Fibroblast of skin of right quadriceps (primary cell): Measurements from ENCODE around the gene MRTFA.
"Not testable (repeated sequence)": the region's sequence is repeated elsewhere in the genome, so short reads cannot be mapped to it uniquely, and the experiment has no call there.

Experiments
- DNase-seq: peaks from one replicate; pipeline ENCODE4 v3.0.0-alpha.2; 2013

The MRTFA gene

GRCh38 chr22:40383905-40384304 is 252.6 kb downstream of the MRTFA start:
- DNase-seq: peak; percentile 65

- DNase-seq: no peak
Measured at GRCh38 chr22:40381461-40381860, 255.1 kb downstream of the MRTFA start.

- DNase-seq: not testable (repeated sequence)
Measured at GRCh38 chr22:40378448-40378847, 258.1 kb downstream of the MRTFA start.

GRCh38 chr22:40377931-40378330 is 258.6 kb downstream of the MRTFA start:
- DNase-seq: no peak

- DNase-seq: no peak
Measured at GRCh38 chr22:40376149-40376548, 260.4 kb downstream of the MRTFA start.

GRCh38 chr22:40374567-40374966 is 262.0 kb downstream of the MRTFA start:
- no peak for DNase-seq

GRCh38 chr22:40368836-40369235 is 267.7 kb downstream of the MRTFA start:
- DNase-seq: no peak

GRCh38 chr22:40368016-40368415 is 268.5 kb downstream of the MRTFA start:
- DNase-seq: no peak

- DNase-seq: no peak
Measured at GRCh38 chr22:40367342-40367741, 269.2 kb downstream of the MRTFA start.

GRCh38 chr22:40366068-40366467 is 270.5 kb downstream of the MRTFA start:
- no peak for DNase-seq

GRCh38 chr22:40364431-40364830 is 272.1 kb downstream of the MRTFA start:
- DNase-seq: no peak

- DNase-seq: peak; percentile 78
Measured at GRCh38 chr22:40363059-40363458, 273.5 kb downstream of the MRTFA start.

- DNase-seq: no peak
Measured at GRCh38 chr22:40361100-40361499, 275.4 kb downstream of the MRTFA start.
